Activated naive CD4-positive, alpha-beta T cell treated with anti-CD3 and anti-CD28 coated beads, Interleukin-2, amount 50 U/mL, for 24 hours (primary cell): Measurements from ENCODE around the gene JUNB.
A peak's percentile ranks its signal among the peaks of the same experiment; 100 is the strongest.

Source experiments
- H3K27ac Mint-ChIP-seq: one replicate; pipeline ENCODE4 v1.8.0; 2021; ENCODE audit warnings: mild to moderate bottlenecking, mixed read lengths
- H3K27me3 Mint-ChIP-seq: one replicate; pipeline ENCODE4 v1.8.0; 2021; ENCODE audit warnings: mixed read lengths
- H3K36me3 Mint-ChIP-seq: one replicate; pipeline ENCODE4 v1.8.0; 2021; ENCODE audit warnings: mixed read lengths
- H3K4me1 Mint-ChIP-seq: one replicate; pipeline ENCODE4 v1.8.0; 2021; ENCODE audit warnings: mixed read lengths
- H3K4me3 Mint-ChIP-seq: one replicate; pipeline ENCODE4 v1.8.0; 2021; ENCODE audit warnings: mild to moderate bottlenecking, mixed read lengths
- H3K9me3 Mint-ChIP-seq: one replicate; pipeline ENCODE4 v1.8.0; 2021; ENCODE audit warnings: mixed read lengths

JUNB gene

GRCh38 chr19:12838886-12839756 lies 47.8 kb downstream of the JUNB start:
- Mint-ChIP-seq H3K27me3 (peaks cover 61% of the 10 kb centered on the region), H3K4me1 (peaks cover 41% of the 10 kb centered on the region), H3K4me3 (peak overlapping the region; percentile 77), H3K9me3 (no peaks in the 10 kb centered on the region), H3K36me3 (no peaks in the 10 kb centered on the region), H3K27ac (no peak overlapping the region)

DNA sequence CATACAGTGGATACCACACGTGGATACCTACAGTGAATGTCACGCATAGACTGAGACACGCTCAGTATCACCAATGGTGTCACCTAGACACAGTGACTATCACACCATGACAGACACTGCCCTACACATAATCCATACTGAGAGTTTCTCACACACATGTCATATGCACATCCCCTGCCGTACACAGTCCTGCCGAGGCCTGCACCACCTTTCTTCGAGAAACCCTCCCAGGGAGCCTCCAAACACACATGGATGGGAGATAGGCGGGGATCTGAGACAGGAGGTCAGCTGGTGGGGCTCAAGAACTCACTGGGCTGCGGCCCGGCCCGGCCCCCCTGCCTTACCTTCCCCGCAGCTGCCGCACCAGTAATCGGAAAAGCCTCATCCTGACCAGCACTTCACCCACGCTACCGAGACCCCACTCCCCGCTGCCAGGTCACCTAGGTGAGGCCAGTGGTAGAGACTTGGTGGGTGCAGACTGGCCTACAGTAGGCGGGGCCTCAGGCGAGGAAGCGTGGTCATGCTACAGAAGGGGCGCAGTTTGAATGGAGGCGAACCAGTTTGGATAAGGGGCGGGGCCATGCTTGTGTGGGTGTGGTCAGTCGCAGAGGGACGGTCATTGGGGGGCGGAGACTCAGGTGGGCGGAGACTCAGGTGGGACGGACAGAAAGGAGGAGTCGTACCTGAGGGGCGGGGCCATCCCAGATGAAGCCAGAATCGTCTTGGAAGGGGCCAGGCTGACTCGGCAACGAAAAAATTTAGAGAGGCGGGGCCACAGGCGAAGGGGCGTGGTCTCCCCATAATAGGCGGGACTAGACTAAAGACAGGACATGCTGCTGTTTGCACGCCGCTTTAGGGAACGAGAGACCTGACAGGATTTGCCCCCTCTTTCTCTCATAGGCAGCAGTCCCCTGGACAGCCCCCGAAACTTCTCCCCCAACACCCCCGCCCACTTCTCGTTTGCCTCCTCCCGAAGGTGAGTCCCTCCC lies 49.1 kb downstream of the JUNB start:
- Mint-ChIP-seq H3K4me1 (peaks cover 35% of the 10 kb centered on the region), H3K27me3 (peaks cover 56% of the 10 kb centered on the region), H3K36me3 (no peaks in the 10 kb centered on the region), H3K9me3 (no peaks in the 10 kb centered on the region), H3K4me3 (peak overlapping the region; percentile 27), H3K27ac (no peak overlapping the region)

GRCh38 chr19:12841094-12841493 lies 49.8 kb downstream of the JUNB start:
- Mint-ChIP-seq H3K4me1 (peaks cover 35% of the 10 kb centered on the region), H3K36me3 (no peaks in the 10 kb centered on the region), H3K4me3 (peak overlapping the region; percentile 27), H3K27me3 (peaks cover 53% of the 10 kb centered on the region), H3K27ac (no peak overlapping the region), H3K9me3 (no peaks in the 10 kb centered on the region)

DNA sequence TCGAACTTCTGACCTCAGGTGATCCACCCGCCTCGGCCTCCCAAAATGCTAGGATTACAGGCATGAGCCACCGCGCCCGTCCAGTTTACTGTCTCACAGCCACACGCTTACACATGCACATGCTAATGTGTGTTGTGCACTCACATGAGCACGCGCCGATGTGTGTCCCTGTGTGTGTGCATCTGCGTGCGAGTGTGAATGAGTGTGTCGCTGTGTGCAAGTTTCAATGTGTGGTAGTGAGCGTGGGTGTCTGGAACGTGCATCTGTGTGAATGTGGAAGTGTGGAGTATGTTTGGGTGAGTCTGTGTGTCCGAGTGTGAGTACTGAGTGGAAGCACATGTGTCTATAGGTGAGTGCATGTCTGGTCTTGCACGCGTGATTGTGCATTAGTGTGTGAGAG lies 51.2 kb downstream of the JUNB start:
- no peak overlapping the region for H3K4me3 Mint-ChIP-seq
- peaks cover 46% of the 10 kb centered on the region for H3K27me3 Mint-ChIP-seq
- H3K27ac Mint-ChIP-seq: no peak overlapping the region
- H3K4me1 Mint-ChIP-seq: peaks cover 25% of the 10 kb centered on the region
- H3K36me3 Mint-ChIP-seq: no peaks in the 10 kb centered on the region
- no peaks in the 10 kb centered on the region for H3K9me3 Mint-ChIP-seq
